Eye (tissue), 1 donor: ENCODE data around the gene RASGRF2.
"Not testable (repeated sequence)": the region's sequence is repeated elsewhere in the genome, so short reads cannot be mapped to it uniquely, and the experiment has no call there.

ENCODE experiments used
- DNase-seq: peaks from one replicate; pipeline ENCODE4 v3.0.0-alpha.2; 2015

RASGRF2 gene

GRCh38 chr5:81247441-81247972, 287.3 kb downstream of the RASGRF2 start:
- peak; percentile 46 for DNase-seq

GRCh38 chr5:81249240-81249639, 289.1 kb downstream of the RASGRF2 start:
- DNase-seq: no peak

- no peak for DNase-seq
Measured at GRCh38 chr5:81250004-81250403, 289.8 kb downstream of the RASGRF2 start.

GRCh38 chr5:81251922-81252321, 291.8 kb downstream of the RASGRF2 start:
- DNase-seq: no peak

GRCh38 chr5:81252904-81253303, 292.7 kb downstream of the RASGRF2 start:
- no peak for DNase-seq

GRCh38 chr5:81253875-81254274, 293.7 kb downstream of the RASGRF2 start:
- no peak for DNase-seq

GRCh38 chr5:81254886-81255559, 294.9 kb downstream of the RASGRF2 start:
- DNase-seq: no peak

GRCh38 chr5:81256766-81257165, 296.6 kb downstream of the RASGRF2 start:
- no peak for DNase-seq

GRCh38 chr5:81262796-81263195, 302.6 kb downstream of the RASGRF2 start:
- not testable (repeated sequence) for DNase-seq

GRCh38 chr5:81265101-81265500, 304.9 kb downstream of the RASGRF2 start:
- no peak for DNase-seq

GRCh38 chr5:81268521-81269196, 308.5 kb downstream of the RASGRF2 start:
- no peak for DNase-seq

GRCh38 chr5:81269751-81270393, 309.7 kb downstream of the RASGRF2 start:
- no peak for DNase-seq

GRCh38 chr5:81270394-81271027, 310.3 kb downstream of the RASGRF2 start:
- DNase-seq: not testable (repeated sequence)
